GM18511 (cell line): ENCODE results near the gene PTPRN2.
"Not testable (repeated sequence)": the region's sequence is repeated elsewhere in the genome, so short reads cannot be mapped to it uniquely, and the experiment has no call there.

Experiments used
- ATAC-seq: cut with Tn5 transposase; IDR thresholded peaks from one replicate; pipeline ENCODE4 v1.9.1; 2021; ENCODE audit warnings: mild to moderate bottlenecking, moderate library complexity; ENCODE audit not compliant: unreplicated experiment

Gene PTPRN2

GRCh38 chr7:158587162-158588084 lies at the start of gene PTPRN2:
TSS of gene PTPRN2 (minus strand) at chr7:158587823.
- peak; percentile 71 for ATAC-seq

- peak; percentile 92 for ATAC-seq
These were observed 45.7 kb upstream of the PTPRN2 start for GRCh38 chr7:158633055-158633956.

- ATAC-seq: no peak
These were observed 44.1 kb upstream of the PTPRN2 start for GRCh38 chr7:158631574-158632195.

- ATAC-seq: not testable (repeated sequence)
These were observed 38.7 kb upstream of the PTPRN2 start for GRCh38 chr7:158626289-158626688.

- no peak for ATAC-seq
These were observed 35.6 kb upstream of the PTPRN2 start for GRCh38 chr7:158623241-158623640.

GRCh38 chr7:158620839-158621441 lies 33.3 kb upstream of the PTPRN2 start:
- no peak for ATAC-seq

- no peak for ATAC-seq
These were observed 32.8 kb upstream of the PTPRN2 start for GRCh38 chr7:158620418-158620817.

GRCh38 chr7:158618745-158619140 lies 31.1 kb upstream of the PTPRN2 start:
- ATAC-seq: no peak

GRCh38 chr7:158617737-158618128 lies 30.1 kb upstream of the PTPRN2 start:
- ATAC-seq: no peak

GRCh38 chr7:158616050-158616449 lies 28.4 kb upstream of the PTPRN2 start:
- no peak for ATAC-seq

GRCh38 chr7:158614700-158615099 lies 27.1 kb upstream of the PTPRN2 start:
- ATAC-seq: no peak

GRCh38 chr7:158613481-158613880 lies 25.9 kb upstream of the PTPRN2 start:
- ATAC-seq: peak; percentile 95

- no peak for ATAC-seq
These were observed 24.9 kb upstream of the PTPRN2 start for GRCh38 chr7:158612546-158612945.

- no peak for ATAC-seq
These were observed 23.9 kb upstream of the PTPRN2 start for GRCh38 chr7:158611541-158611940.

GRCh38 chr7:158609313-158609974 lies 21.8 kb upstream of the PTPRN2 start:
- no peak for ATAC-seq

GRCh38 chr7:158607563-158607962 lies 19.9 kb upstream of the PTPRN2 start:
- ATAC-seq: no peak

- ATAC-seq: no peak
These were observed 19.2 kb upstream of the PTPRN2 start for GRCh38 chr7:158606671-158607424.

GRCh38 chr7:158606129-158606528 lies 18.5 kb upstream of the PTPRN2 start:
- no peak for ATAC-seq
